ENCODE data around the gene FDXR. TPM values are rescaled to one million over a fixed set of nuclear protein-coding genes. Genes with fewer than 3 reads are reported as not detected.

FDXR gene
- total and polyA plus RNA-seq, 4 donors, result 3.9 to 10.1 (median 4.6) TPM

- Histone ChIP-seq H3K27ac (ENCODE audit: low read depth in 1 of 2, low read length in 2 of 2) (no peak overlapping the region), H3K27me3 (ENCODE audit: control insufficient read depth in 4 of 4, insufficient read depth in 4 of 4, low read length in 3 of 4) (peaks cover 0 to 3% (median under 1%) of the 10 kb centered on the region in 4 donors), H3K36me3 (ENCODE audit: control insufficient read depth in 4 of 4, insufficient read depth in 3 of 4, low read depth in 1 of 4, low read length in 3 of 4) (no peaks in the 10 kb centered on the region), H3K9ac (ENCODE audit: low read depth in 1 of 2, low read length in 2 of 2) (no peak overlapping the region), H3K4me3 (ENCODE audit: low read depth in 1 of 3, low read length in 3 of 3) (no peak overlapping the region), H3K4me1 (ENCODE audit: control insufficient read depth in 4 of 4, insufficient read depth in 4 of 4, low read length in 3 of 4) (no peaks in the 10 kb centered on the region), H3K9me3 (ENCODE audit: control insufficient read depth in 4 of 4, low read length in 3 of 4) (no peaks in the 10 kb centered on the region)
- WGBS, result 67% methylated on average over 6 of the region's 6 CpGs
- no peak for DNase-seq (ENCODE audit: low spot score)
- TF ChIP-seq GABPA (IDR thresholded peaks at IDR 0.05 in 1 of 2, conservative IDR thresholded peaks at IDR 0.05 in 1 of 2), result no peak
- TF ChIP-seq SP1 (IDR thresholded peaks at IDR 0.05), result no peak
- no peak for TF ChIP-seq NR2F2 (IDR thresholded peaks at IDR 0.05)
- no peak for TF ChIP-seq RXRA (IDR thresholded peaks at IDR 0.05)
- TF ChIP-seq JUND (IDR thresholded peaks at IDR 0.05), result no peak
- no peak for TF ChIP-seq YY1 (IDR thresholded peaks at IDR 0.05)
- TF ChIP-seq, protein P1, sequence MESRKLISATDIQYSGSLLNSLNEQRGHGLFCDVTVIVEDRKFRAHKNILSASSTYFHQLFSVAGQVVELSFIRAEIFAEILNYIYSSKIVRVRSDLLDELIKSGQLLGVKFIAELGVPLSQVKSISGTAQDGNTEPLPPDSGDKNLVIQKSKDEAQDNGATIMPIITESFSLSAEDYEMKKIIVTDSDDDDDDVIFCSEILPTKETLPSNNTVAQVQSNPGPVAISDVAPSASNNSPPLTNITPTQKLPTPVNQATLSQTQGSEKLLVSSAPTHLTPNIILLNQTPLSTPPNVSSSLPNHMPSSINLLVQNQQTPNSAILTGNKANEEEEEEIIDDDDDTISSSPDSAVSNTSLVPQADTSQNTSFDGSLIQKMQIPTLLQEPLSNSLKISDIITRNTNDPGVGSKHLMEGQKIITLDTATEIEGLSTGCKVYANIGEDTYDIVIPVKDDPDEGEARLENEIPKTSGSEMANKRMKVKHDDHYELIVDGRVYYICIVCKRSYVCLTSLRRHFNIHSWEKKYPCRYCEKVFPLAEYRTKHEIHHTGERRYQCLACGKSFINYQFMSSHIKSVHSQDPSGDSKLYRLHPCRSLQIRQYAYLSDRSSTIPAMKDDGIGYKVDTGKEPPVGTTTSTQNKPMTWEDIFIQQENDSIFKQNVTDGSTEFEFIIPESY (IDR thresholded peaks at IDR 0.05), result no peak
- no peak for TF ChIP-seq FOXA1 (IDR thresholded peaks at IDR 0.05)
- TF ChIP-seq EGR1 (IDR thresholded peaks at IDR 0.05; ENCODE audit: low read depth in 2 of 2), result no peak
- no peak for TF ChIP-seq ATF3 (IDR thresholded peaks at IDR 0.05)
- TF ChIP-seq MAX (IDR thresholded peaks at IDR 0.05), result no peak
These were observed 30.9 kb upstream of the FDXR start for GRCh38 chr17:74903671-74904070.

DNA sequence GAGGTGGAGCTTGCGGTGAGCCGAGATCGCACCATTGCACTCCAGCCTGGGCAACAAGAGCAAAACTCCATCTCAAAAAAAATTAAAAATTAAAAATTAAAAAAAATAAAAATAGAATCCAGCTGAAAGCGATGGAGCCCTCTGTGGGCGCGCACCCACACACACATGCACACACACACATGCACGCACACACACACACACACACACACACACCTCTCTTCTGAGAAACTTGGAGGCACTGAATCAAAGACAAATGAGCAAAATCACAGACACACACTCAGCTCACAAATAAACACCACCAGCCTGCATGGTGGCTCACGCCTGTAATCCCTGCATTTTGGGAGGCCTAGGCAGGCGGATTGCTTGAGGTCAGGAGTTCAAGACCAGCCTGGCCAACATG is 30.2 kb upstream of the FDXR start:
- no peaks in the 10 kb centered on the region for H3K4me1 ChIP-seq (ENCODE audit: control insufficient read depth in 4 of 4, insufficient read depth in 4 of 4, low read length in 3 of 4)
- no peak for DNase-seq (ENCODE audit: low spot score)
- WGBS, result 83% methylated on average over 9 of the region's 9 CpGs
- H3K4me3 ChIP-seq (ENCODE audit: low read depth in 1 of 3, low read length in 3 of 3), result no peak overlapping the region
- no peak overlapping the region for H3K9ac ChIP-seq (ENCODE audit: low read depth in 1 of 2, low read length in 2 of 2)
- TF ChIP-seq YY1 (IDR thresholded peaks at IDR 0.05) (no peak), ATF3 (IDR thresholded peaks at IDR 0.05) (no peak), FOXA1 (IDR thresholded peaks at IDR 0.05) (no peak), GABPA (IDR thresholded peaks at IDR 0.05 in 1 of 2, conservative IDR thresholded peaks at IDR 0.05 in 1 of 2) (no peak), CTCF (IDR thresholded peaks at IDR 0.05; ENCODE audit: low read depth, low read length, missing input control) (no peak), EGR1 (IDR thresholded peaks at IDR 0.05; ENCODE audit: low read depth in 2 of 2) (no peak), HNF4G (IDR thresholded peaks at IDR 0.05) (no peak), NR2F2 (IDR thresholded peaks at IDR 0.05) (no peak), HNF4A (conservative IDR thresholded peaks at IDR 0.05) (no peak), TAF1 (conservative IDR thresholded peaks at IDR 0.05) (no peak), FOXA2 (IDR thresholded peaks at IDR 0.05) (no peak), JUND (IDR thresholded peaks at IDR 0.05) (no peak), RAD21 (IDR thresholded peaks at IDR 0.05) (no peak), SP1 (IDR thresholded peaks at IDR 0.05) (no peak), RXRA (IDR thresholded peaks at IDR 0.05) (no peak), MAX (IDR thresholded peaks at IDR 0.05) (no peak)
- TF ChIP-seq, protein P2, sequence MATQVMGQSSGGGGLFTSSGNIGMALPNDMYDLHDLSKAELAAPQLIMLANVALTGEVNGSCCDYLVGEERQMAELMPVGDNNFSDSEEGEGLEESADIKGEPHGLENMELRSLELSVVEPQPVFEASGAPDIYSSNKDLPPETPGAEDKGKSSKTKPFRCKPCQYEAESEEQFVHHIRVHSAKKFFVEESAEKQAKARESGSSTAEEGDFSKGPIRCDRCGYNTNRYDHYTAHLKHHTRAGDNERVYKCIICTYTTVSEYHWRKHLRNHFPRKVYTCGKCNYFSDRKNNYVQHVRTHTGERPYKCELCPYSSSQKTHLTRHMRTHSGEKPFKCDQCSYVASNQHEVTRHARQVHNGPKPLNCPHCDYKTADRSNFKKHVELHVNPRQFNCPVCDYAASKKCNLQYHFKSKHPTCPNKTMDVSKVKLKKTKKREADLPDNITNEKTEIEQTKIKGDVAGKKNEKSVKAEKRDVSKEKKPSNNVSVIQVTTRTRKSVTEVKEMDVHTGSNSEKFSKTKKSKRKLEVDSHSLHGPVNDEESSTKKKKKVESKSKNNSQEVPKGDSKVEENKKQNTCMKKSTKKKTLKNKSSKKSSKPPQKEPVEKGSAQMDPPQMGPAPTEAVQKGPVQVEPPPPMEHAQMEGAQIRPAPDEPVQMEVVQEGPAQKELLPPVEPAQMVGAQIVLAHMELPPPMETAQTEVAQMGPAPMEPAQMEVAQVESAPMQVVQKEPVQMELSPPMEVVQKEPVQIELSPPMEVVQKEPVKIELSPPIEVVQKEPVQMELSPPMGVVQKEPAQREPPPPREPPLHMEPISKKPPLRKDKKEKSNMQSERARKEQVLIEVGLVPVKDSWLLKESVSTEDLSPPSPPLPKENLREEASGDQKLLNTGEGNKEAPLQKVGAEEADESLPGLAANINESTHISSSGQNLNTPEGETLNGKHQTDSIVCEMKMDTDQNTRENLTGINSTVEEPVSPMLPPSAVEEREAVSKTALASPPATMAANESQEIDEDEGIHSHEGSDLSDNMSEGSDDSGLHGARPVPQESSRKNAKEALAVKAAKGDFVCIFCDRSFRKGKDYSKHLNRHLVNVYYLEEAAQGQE (IDR thresholded peaks at IDR 0.05), result no peak
- TF ChIP-seq, protein P1 (IDR thresholded peaks at IDR 0.05), result no peak
- H3K36me3 ChIP-seq (ENCODE audit: control insufficient read depth in 4 of 4, insufficient read depth in 3 of 4, low read depth in 1 of 4, low read length in 3 of 4), result no peaks in the 10 kb centered on the region
- peaks cover 0 to 3% (median under 1%) of the 10 kb centered on the region in 4 donors for H3K27me3 ChIP-seq (ENCODE audit: control insufficient read depth in 4 of 4, insufficient read depth in 4 of 4, low read length in 3 of 4)
- H3K27ac ChIP-seq (ENCODE audit: low read depth in 1 of 2, low read length in 2 of 2), result no peak overlapping the region
- H3K9me3 ChIP-seq (ENCODE audit: control insufficient read depth in 4 of 4, low read length in 3 of 4), result no peaks in the 10 kb centered on the region

Data from liver (tissue), 9 donors.